ENCODE measurements around the gene M1AP.

The M1AP gene

GRCh38 chr2:74648009-74648443, at the start of gene M1AP:
Gene M1AP (minus strand): TSS chr2:74648330. CDS start chr2:74640275, 8,055 bp downstream.
- DNase-seq: peak; percentile 44

GRCh38 chr2:74696829-74697228, 48.7 kb upstream of the M1AP start:
- no peak for DNase-seq

GRCh38 chr2:74695663-74696062, 47.5 kb upstream of the M1AP start:
- DNase-seq: no peak

- no peak for DNase-seq
Measured at GRCh38 chr2:74694281-74694680, 46.2 kb upstream of the M1AP start.

GRCh38 chr2:74693668-74694067, 45.5 kb upstream of the M1AP start:
- no peak for DNase-seq

- no peak for DNase-seq
Measured at GRCh38 chr2:74693213-74693612, 45.1 kb upstream of the M1AP start.

- no peak for DNase-seq
Measured at GRCh38 chr2:74691929-74692328, 43.8 kb upstream of the M1AP start.

- peak; percentile 40 for DNase-seq
Measured at GRCh38 chr2:74690571-74690970, 42.4 kb upstream of the M1AP start.

- DNase-seq: no peak
Measured at GRCh38 chr2:74689671-74690070, 41.5 kb upstream of the M1AP start.

- no peak for DNase-seq
Measured at GRCh38 chr2:74688881-74689280, 40.8 kb upstream of the M1AP start.

- DNase-seq: no peak
Measured at GRCh38 chr2:74685408-74685807, 37.3 kb upstream of the M1AP start.

GRCh38 chr2:74682501-74682900, 34.4 kb upstream of the M1AP start:
- no peak for DNase-seq

- no peak for DNase-seq
Measured at GRCh38 chr2:74679615-74680014, 31.5 kb upstream of the M1AP start.

GRCh38 chr2:74676331-74676730, 28.2 kb upstream of the M1AP start:
- DNase-seq: no peak

- no peak for DNase-seq
Measured at GRCh38 chr2:74675090-74675489, 27.0 kb upstream of the M1AP start.

GRCh38 chr2:74673826-74674528, 25.8 kb upstream of the M1AP start:
- DNase-seq: no peak

- DNase-seq: no peak
Measured at GRCh38 chr2:74671479-74671878, 23.3 kb upstream of the M1AP start.

- DNase-seq: no peak
Measured at GRCh38 chr2:74670263-74670662, 22.1 kb upstream of the M1AP start.

- DNase-seq: no peak
Measured at GRCh38 chr2:74668087-74668486, 20.0 kb upstream of the M1AP start.

- DNase-seq: no peak
Measured at GRCh38 chr2:74659462-74659861, 11.3 kb upstream of the M1AP start.

- DNase-seq: no peak
Measured at GRCh38 chr2:74658516-74658915, 10.4 kb upstream of the M1AP start.

GRCh38 chr2:74655579-74655978, 7.4 kb upstream of the M1AP start:
- DNase-seq: no peak

GRCh38 chr2:74653985-74654882, 6.1 kb upstream of the M1AP start, which contains the start of gene SEMA4F:
Gene SEMA4F (plus strand): TSS chr2:74654247. CDS start chr2:74654377, 130 bp downstream.
- DNase-seq: peak; percentile 96

GRCh38 chr2:74653589-74653984, 5.5 kb upstream of the M1AP start:
- no peak for DNase-seq

Data from retina (tissue), 1 donor.